Trophoblast cell (in vitro differentiated cells and primary cell): ENCODE measurements around the gene SIK2.

Experiments used
- DNase-seq, 2 donors: peaks; one replicate each; pipeline ENCODE4 v3.0.0-alpha.2; 2016
- H2AFZ ChIP-seq: 2 replicates; pipeline ENCODE4 v1.6.1; 2013; ENCODE audit warnings: low read length, moderate library complexity, mild to moderate bottlenecking; ENCODE audit not compliant: insufficient read depth, poor library complexity
- H2AK5ac ChIP-seq: 2 replicates; pipeline ENCODE4 v1.6.1; 2013; ENCODE audit warnings: mild to moderate bottlenecking, low read length
- H2BK120ac ChIP-seq: 2 replicates; pipeline ENCODE4 v1.6.1; 2013; ENCODE audit warnings: low read length, mild to moderate bottlenecking, moderate library complexity; ENCODE audit not compliant: insufficient read depth, poor library complexity
- H2BK12ac ChIP-seq: 2 replicates; pipeline ENCODE4 v1.6.1; 2013; ENCODE audit warnings: mild to moderate bottlenecking, low read length, moderate library complexity
- H2BK5ac ChIP-seq: 2 replicates; pipeline ENCODE4 v1.6.1; 2013; ENCODE audit warnings: low read length, low read depth, moderate library complexity, mild to moderate bottlenecking; ENCODE audit not compliant: poor library complexity
- H3K14ac ChIP-seq: 2 replicates; pipeline ENCODE4 v1.6.1; 2013; ENCODE audit warnings: mild to moderate bottlenecking, low read length
- H3K18ac ChIP-seq: 2 replicates; pipeline ENCODE4 v1.6.1; 2013; ENCODE audit warnings: mild to moderate bottlenecking, low read length
- H3K23ac ChIP-seq: 2 replicates; pipeline ENCODE4 v1.6.1; 2013; ENCODE audit warnings: low read length
- H3K27ac ChIP-seq: 2 replicates; pipeline ENCODE4 v1.5.1; 2013; ENCODE audit warnings: low read depth, mild to moderate bottlenecking, inconsistent platforms, low read length, moderate library complexity
- H3K27me3 ChIP-seq: 2 replicates; pipeline ENCODE4 v1.6.1; 2013; ENCODE audit warnings: inconsistent platforms, mild to moderate bottlenecking, low read length, moderate library complexity; ENCODE audit not compliant: insufficient read depth
- H3K36me3 ChIP-seq, 2 experiments: 1 replicate in 1 of 2; 2 replicates in 1 of 2; pipeline ENCODE4 v1.6.1; 2013; ENCODE audit warnings: low read length in 2 of 2, mild to moderate bottlenecking in 2 of 2, moderate library complexity in 1 of 2; ENCODE audit not compliant: insufficient read depth in 2 of 2, control insufficient read depth in 1 of 2
- H3K4ac ChIP-seq: 2 replicates; pipeline ENCODE4 v1.6.1; 2013; ENCODE audit warnings: low read depth, mild to moderate bottlenecking, low read length, moderate library complexity
- H3K4me1 ChIP-seq, 2 experiments: 1 replicate in 1 of 2; 2 replicates in 1 of 2; pipeline ENCODE4 v1.6.1; 2013; ENCODE audit warnings: low read length in 2 of 2, mild to moderate bottlenecking in 2 of 2, moderate library complexity in 1 of 2; ENCODE audit not compliant: insufficient read depth in 2 of 2, control insufficient read depth in 1 of 2
- H3K4me2 ChIP-seq: 2 replicates; pipeline ENCODE4 v1.6.1; 2013; ENCODE audit warnings: inconsistent platforms, mild to moderate bottlenecking, low read length, moderate library complexity
- H3K4me3 ChIP-seq: 2 replicates; pipeline ENCODE4 v1.5.1; 2013; ENCODE audit warnings: mild to moderate bottlenecking, low read depth, low read length, inconsistent platforms
- H3K79me1 ChIP-seq: one replicate; pipeline ENCODE4 v1.6.1; 2013; ENCODE audit warnings: low read length
- H3K79me2 ChIP-seq: 2 replicates; pipeline ENCODE4 v1.6.1; 2013; ENCODE audit warnings: low read length, mild to moderate bottlenecking; ENCODE audit not compliant: control insufficient read depth, insufficient read depth, poor library complexity
- H3K9ac ChIP-seq: 2 replicates; pipeline ENCODE4 v1.6.1; 2013; ENCODE audit warnings: mild to moderate bottlenecking, low read length
- H3K9me3 ChIP-seq: 2 replicates; pipeline ENCODE4 v1.6.1; 2013; ENCODE audit warnings: low read depth, mild to moderate bottlenecking, control low read depth, inconsistent platforms, low read length; ENCODE audit not compliant: insufficient read depth
- H4K12ac ChIP-seq: 2 replicates; pipeline ENCODE4 v1.6.1; 2013; ENCODE audit warnings: low read depth, mild to moderate bottlenecking, low read length, moderate library complexity
- H4K8ac ChIP-seq: 2 replicates; pipeline ENCODE4 v1.6.1; 2013; ENCODE audit warnings: low read depth, mild to moderate bottlenecking, low read length, moderate library complexity
- H4K91ac ChIP-seq: one replicate; pipeline ENCODE4 v1.6.1; 2013; ENCODE audit warnings: low read depth, mild to moderate bottlenecking, low read length, moderate library complexity
- WGBS: extraction: QIAGEN DNeasy Blood & Tissue Kit; methylation state at CpG from one replicate; pipeline ENCODE4 v1.1.7; 2013; ENCODE audit warnings: missing lambda C conversion rate; ENCODE audit not compliant: insufficient read length, insufficient coverage; ENCODE audit errors: extremely low coverage; 5-methylcytosine and 5-hydroxymethylcytosine counted together

SIK2 gene

GRCh38 chr11:111764621-111765020 is 162.4 kb downstream of the SIK2 start:
- Histone ChIP-seq H3K27me3 (no peaks in the 10 kb centered on the region), H3K79me1 (peaks cover 9% of the 10 kb centered on the region), H3K36me3 (peaks cover 15 to 30% of the 10 kb centered on the region in 2 experiments), H3K4me1 (peaks cover 0 to 2% of the 10 kb centered on the region in 2 experiments), H3K18ac (no peak overlapping the region), H2AFZ (no peak overlapping the region), H3K9ac (no peak overlapping the region), H3K4me2 (no peak overlapping the region), H4K91ac (no peak overlapping the region), H4K8ac (no peak overlapping the region), H3K4me3 (no peak overlapping the region), H2AK5ac (no peak overlapping the region), H2BK12ac (no peak overlapping the region), H3K79me2 (peaks cover 8% of the 10 kb centered on the region), H3K23ac (no peak overlapping the region), H3K14ac (no peak overlapping the region), H2BK120ac (no peak overlapping the region), H2BK5ac (no peak overlapping the region), H4K12ac (no peak overlapping the region), H3K9me3 (no peaks in the 10 kb centered on the region), H3K27ac (no peak overlapping the region), H3K4ac (no peak overlapping the region)
- no CpG with 5 or more reads among the region's 1 CpG for WGBS
- DNase-seq = no peak

GRCh38 chr11:111765320-111765983 is 163.2 kb downstream of the SIK2 start:
- peak overlapping the region; percentile 98 for H2AFZ ChIP-seq
- peak in 1 of 2 donors; percentile 17 for DNase-seq
- no peak overlapping the region for H2AK5ac ChIP-seq
- peak overlapping the region; percentile 92 for H3K4ac ChIP-seq
- H3K9ac ChIP-seq = peak overlapping the region; percentile 88
- H3K4me1 ChIP-seq = peaks cover 0 to 2% of the 10 kb centered on the region in 2 experiments
- H3K36me3 ChIP-seq = peaks cover 9 to 23% of the 10 kb centered on the region in 2 experiments
- H4K8ac ChIP-seq = peak overlapping the region; percentile 93
- no peak overlapping the region for H2BK12ac ChIP-seq
- H3K27me3 ChIP-seq = no peaks in the 10 kb centered on the region
- H4K12ac ChIP-seq = peak overlapping the region; percentile 40
- no peaks in the 10 kb centered on the region for H3K9me3 ChIP-seq
- H3K4me3 ChIP-seq = peak overlapping the region; percentile 95
- peaks cover 9% of the 10 kb centered on the region for H3K79me1 ChIP-seq
- peak overlapping the region; percentile 41 for H2BK120ac ChIP-seq
- H3K27ac ChIP-seq = no peak overlapping the region
- no peak overlapping the region for H3K23ac ChIP-seq
- H2BK5ac ChIP-seq = peak overlapping the region; percentile 6
- peak overlapping the region; percentile 90 for H3K4me2 ChIP-seq
- H3K79me2 ChIP-seq = peaks cover 8% of the 10 kb centered on the region
- no CpG with 5 or more reads among the region's 28 CpGs for WGBS
- H4K91ac ChIP-seq = peak overlapping the region; percentile 71
- H3K14ac ChIP-seq = peak overlapping the region; percentile 92
- H3K18ac ChIP-seq = peak overlapping the region; percentile 98

GRCh38 chr11:111765984-111766833 is 164.0 kb downstream of the SIK2 start, which contains the start of gene PPP2R1B:
TSS of gene PPP2R1B (minus strand) at chr11:111766389. CDS start at chr11:111766361, 28 bp downstream.
- peak within 1 kb of the TSS; percentile 98 for H4K8ac ChIP-seq
- no peaks in the 10 kb centered on the region for H3K9me3 ChIP-seq
- no peaks in the 10 kb centered on the region for H3K27me3 ChIP-seq
- no CpG with 5 or more reads among the region's 61 CpGs for WGBS
- peak within 1 kb of the TSS; percentile 97 for H2BK5ac ChIP-seq
- peak within 1 kb of the TSS; percentile 88 for H3K9ac ChIP-seq
- H3K4me2 ChIP-seq = peak within 1 kb of the TSS; percentile 97
- DNase-seq = peak; percentile 59 to 77
- H3K36me3 ChIP-seq = peaks cover 7 to 19% of the 10 kb centered on the region in 2 experiments
- H3K4ac ChIP-seq = peak within 1 kb of the TSS; percentile 92
- H3K79me2 ChIP-seq = peaks cover 8% of the 10 kb centered on the region
- H3K23ac ChIP-seq = no peak within 1 kb of the TSS
- H4K12ac ChIP-seq = peak within 1 kb of the TSS; percentile 98
- no peak within 1 kb of the TSS for H2AK5ac ChIP-seq
- peak within 1 kb of the TSS; percentile 87 for H4K91ac ChIP-seq
- peak within 1 kb of the TSS; percentile 92 for H3K14ac ChIP-seq
- H3K18ac ChIP-seq = peak within 1 kb of the TSS; percentile 98
- H3K27ac ChIP-seq = peak within 1 kb of the TSS; percentile 81
- H3K79me1 ChIP-seq = peaks cover 9% of the 10 kb centered on the region
- peak within 1 kb of the TSS; percentile 95 for H3K4me3 ChIP-seq
- H2AFZ ChIP-seq = peak within 1 kb of the TSS; percentile 98
- H2BK12ac ChIP-seq = peak within 1 kb of the TSS; percentile 79
- H3K4me1 ChIP-seq = peaks cover 0 to 2% of the 10 kb centered on the region in 2 experiments
- peak within 1 kb of the TSS; percentile 75 for H2BK120ac ChIP-seq

- no peak overlapping the region for H3K9ac ChIP-seq
- H3K79me2 ChIP-seq = peaks cover 8% of the 10 kb centered on the region
- H2BK5ac ChIP-seq = peak overlapping the region; percentile 97
- H3K79me1 ChIP-seq = peaks cover 9% of the 10 kb centered on the region
- H4K91ac ChIP-seq = no peak overlapping the region
- H3K27me3 ChIP-seq = no peaks in the 10 kb centered on the region
- no peak overlapping the region for H2BK120ac ChIP-seq
- peak overlapping the region; percentile 66 for H3K4me3 ChIP-seq
- no peak overlapping the region for H3K18ac ChIP-seq
- H2AFZ ChIP-seq = peak overlapping the region; percentile 94
- H3K23ac ChIP-seq = no peak overlapping the region
- no peak overlapping the region for H3K4ac ChIP-seq
- H4K8ac ChIP-seq = peak overlapping the region; percentile 98
- H3K4me2 ChIP-seq = peak overlapping the region; percentile 97
- H3K4me1 ChIP-seq = peaks cover 0 to 2% of the 10 kb centered on the region in 2 experiments
- DNase-seq = no peak
- no peaks in the 10 kb centered on the region for H3K9me3 ChIP-seq
- H2BK12ac ChIP-seq = no peak overlapping the region
- WGBS = no CpG with 5 or more reads among the region's 7 CpGs
- H3K14ac ChIP-seq = no peak overlapping the region
- H4K12ac ChIP-seq = no peak overlapping the region
- H2AK5ac ChIP-seq = no peak overlapping the region
- H3K27ac ChIP-seq = peak overlapping the region; percentile 81
- peaks cover 3 to 13% of the 10 kb centered on the region in 2 experiments for H3K36me3 ChIP-seq
Measured at GRCh38 chr11:111766834-111767142, 164.5 kb downstream of the SIK2 start.
